Neural cell (in vitro differentiated cells): ENCODE results near the gene TTC31. TPM values are rescaled to one million over a fixed set of nuclear protein-coding genes. Genes with fewer than 3 reads are reported as not detected.

Experiments used
- H2AFZ ChIP-seq: fragments of 200-600, 300-800 bp; sonication (generic), shearing (Covaris generic); 2 replicates; pipeline ENCODE4 v1.6.0; 2014; ENCODE audit warnings: low read depth, mild to moderate bottlenecking, antibody characterized with exemption, low read length, moderate library complexity
- H3F3A ChIP-seq: fragments of 200-600 bp; shearing (Covaris generic); 2 replicates; pipeline ENCODE4 v1.6.1; 2016; ENCODE audit warnings: mild to moderate bottlenecking, moderate library complexity, mixed read lengths, antibody characterized with exemption, low read length; ENCODE audit not compliant: insufficient read depth, poor library complexity, severe bottlenecking
- H3K27ac ChIP-seq: fragments of 200-600, 300-800 bp; sonication (generic), shearing (Covaris generic); 2 replicates; pipeline ENCODE4 v1.5.1; 2014; ENCODE audit warnings: mild to moderate bottlenecking, low read length, moderate library complexity
- H3K27me3 ChIP-seq: fragments of 300-800, 200-600 bp; sonication (generic), shearing (Covaris generic); 2 replicates; pipeline ENCODE4 v1.6.0; 2014; ENCODE audit warnings: mild to moderate bottlenecking, low read depth, low read length, moderate library complexity; ENCODE audit not compliant: insufficient read depth
- H3K36me3 ChIP-seq: fragments of 300-800, 200-600 bp; sonication (generic), shearing (Covaris generic); 2 replicates; pipeline ENCODE4 v1.5.1; 2014; ENCODE audit warnings: mild to moderate bottlenecking, antibody characterized with exemption, low read length, moderate library complexity; ENCODE audit not compliant: insufficient read depth
- H3K4me2 ChIP-seq: fragments of 300-800, 200-600 bp; sonication (generic), shearing (Covaris generic); 2 replicates; pipeline ENCODE4 v1.6.0; 2014; ENCODE audit warnings: mild to moderate bottlenecking, low read length
- H3K4me3 ChIP-seq: fragments of 300-800, 200-600 bp; sonication (generic), shearing (Covaris generic); 2 replicates; pipeline ENCODE4 v1.5.1; 2014; ENCODE audit warnings: mild to moderate bottlenecking, low read length, moderate library complexity
- H3K79me2 ChIP-seq: fragments of 200-600 bp; shearing (Covaris generic); replicated peaks from 2 replicates; pipeline ENCODE4 v1.6.0; 2014; ENCODE audit warnings: mild to moderate bottlenecking, low read length, moderate library complexity; ENCODE audit not compliant: insufficient read depth
- H3K9ac ChIP-seq: fragments of 300-800, 200-600 bp; sonication (generic), shearing (Covaris generic); 2 replicates; pipeline ENCODE4 v1.6.1; 2016; ENCODE audit warnings: mild to moderate bottlenecking, low read length, mixed read lengths
- H3K9me2 ChIP-seq: fragments of 200-600 bp; shearing (Covaris generic); 2 replicates; pipeline ENCODE4 v1.6.1; 2016; ENCODE audit warnings: mild to moderate bottlenecking, low read length, mixed read lengths; ENCODE audit not compliant: insufficient read depth
- H3K9me3 ChIP-seq: fragments of 200-600, 300-800 bp; sonication (generic), shearing (Covaris generic); 2 replicates; pipeline ENCODE4 v1.6.1; 2016; ENCODE audit warnings: mild to moderate bottlenecking, mixed run types, low read length, moderate library complexity, mixed read lengths
- H4K20me1 ChIP-seq: fragments of 200-600 bp; shearing (Covaris generic); 2 replicates; pipeline ENCODE4 v1.6.1; 2016; ENCODE audit warnings: mild to moderate bottlenecking, mixed run types; ENCODE audit not compliant: insufficient read depth
- EP300 ChIP-seq: fragments of 450-650 bp; conservative IDR thresholded peaks from 2 replicates; pipeline ENCODE4 v1.6.1; 2014; ENCODE audit warnings: antibody characterized with exemption, mild to moderate bottlenecking, moderate library complexity; ENCODE audit not compliant: poor library complexity, severe bottlenecking
- EZH2 ChIP-seq: fragments of 200-600, 300-800 bp; shearing (Covaris generic), sonication (generic); IDR thresholded peaks from 2 replicates; pipeline ENCODE4 v1.6.1; 2014; ENCODE audit warnings: antibody characterized with exemption, low read length, borderline replicate concordance, mild to moderate bottlenecking; ENCODE audit not compliant: insufficient read depth, poor library complexity, severe bottlenecking
- MXI1 ChIP-seq: fragments of 450-650 bp; conservative IDR thresholded peaks from 2 replicates; pipeline ENCODE4 v1.6.1; 2014; ENCODE audit warnings: antibody characterized with exemption, mild to moderate bottlenecking; ENCODE audit not compliant: poor library complexity, severe bottlenecking
- POLR2AphosphoS5 ChIP-seq: IDR thresholded peaks from 2 replicates; pipeline ENCODE4 v1.6.1; 2012
- RAD21 ChIP-seq: fragments of 450-650 bp; conservative IDR thresholded peaks from 2 replicates; pipeline ENCODE4 v1.6.1; 2014; ENCODE audit warnings: antibody characterized with exemption, mild to moderate bottlenecking, moderate library complexity
- SMC3 ChIP-seq: fragments of 450-650 bp; conservative IDR thresholded peaks from 2 replicates; pipeline ENCODE4 v1.6.1; 2014; ENCODE audit warnings: antibody characterized with exemption, mild to moderate bottlenecking, moderate library complexity; ENCODE audit not compliant: poor library complexity
- TAF1 ChIP-seq: IDR thresholded peaks from 2 replicates; pipeline ENCODE4 v1.6.1; 2012; ENCODE audit warnings: low read depth
- polyA plus RNA-seq: library from polyadenylated mRNA; depleted of rRNA; stranded (reverse); fragments of >200 nt; gene quantifications from 2 replicates; pipeline ENCODE4 v1.2.3, GENCODE V29; 2014
- TF ChIP-seq, protein P1 (sequence below): fragments of 450-650 bp; IDR thresholded peaks from 2 replicates; pipeline ENCODE4 v1.5.1; 2014; ENCODE audit warnings: antibody characterized with exemption, mild to moderate bottlenecking, moderate library complexity; ENCODE audit not compliant: poor library complexity, severe bottlenecking
- TF ChIP-seq, protein P2 (sequence below): IDR thresholded peaks from 2 replicates; pipeline ENCODE4 v1.6.1; 2012; ENCODE audit warnings: borderline replicate concordance

The TTC31 gene
- polyA plus RNA-seq, 1 donor from 2014 or later, result 11.0 TPM

DNA sequence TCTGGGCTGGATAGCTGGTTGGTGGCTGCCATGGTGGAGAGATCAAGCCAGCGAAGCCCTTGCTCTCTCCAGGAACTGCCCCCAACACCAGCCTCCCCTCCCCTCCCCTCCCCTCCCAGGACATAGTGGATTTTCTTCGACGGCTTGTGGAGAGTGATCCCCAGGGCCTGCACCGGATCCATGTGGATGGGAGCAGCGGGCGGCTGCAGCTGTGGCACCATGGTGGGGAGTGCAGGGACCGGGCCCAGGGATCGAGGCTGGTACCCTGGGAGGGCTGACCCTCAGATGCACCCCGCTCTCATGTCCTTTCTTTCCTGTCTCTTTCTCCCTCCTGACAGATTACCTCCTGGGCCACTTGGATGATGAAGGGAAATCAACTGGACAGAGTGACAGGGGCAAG is 7.0 kb downstream of the TTC31 start:
- H3K79me2 ChIP-seq, result no peaks in the 10 kb centered on the region
- H3K4me2 ChIP-seq, result no peak overlapping the region
- TF ChIP-seq RAD21 (no peak), EP300 (no peak), MXI1 (no peak), TAF1 (no peak), EZH2 (no peak), POLR2AphosphoS5 (no peak)
- TF ChIP-seq, protein P1, sequence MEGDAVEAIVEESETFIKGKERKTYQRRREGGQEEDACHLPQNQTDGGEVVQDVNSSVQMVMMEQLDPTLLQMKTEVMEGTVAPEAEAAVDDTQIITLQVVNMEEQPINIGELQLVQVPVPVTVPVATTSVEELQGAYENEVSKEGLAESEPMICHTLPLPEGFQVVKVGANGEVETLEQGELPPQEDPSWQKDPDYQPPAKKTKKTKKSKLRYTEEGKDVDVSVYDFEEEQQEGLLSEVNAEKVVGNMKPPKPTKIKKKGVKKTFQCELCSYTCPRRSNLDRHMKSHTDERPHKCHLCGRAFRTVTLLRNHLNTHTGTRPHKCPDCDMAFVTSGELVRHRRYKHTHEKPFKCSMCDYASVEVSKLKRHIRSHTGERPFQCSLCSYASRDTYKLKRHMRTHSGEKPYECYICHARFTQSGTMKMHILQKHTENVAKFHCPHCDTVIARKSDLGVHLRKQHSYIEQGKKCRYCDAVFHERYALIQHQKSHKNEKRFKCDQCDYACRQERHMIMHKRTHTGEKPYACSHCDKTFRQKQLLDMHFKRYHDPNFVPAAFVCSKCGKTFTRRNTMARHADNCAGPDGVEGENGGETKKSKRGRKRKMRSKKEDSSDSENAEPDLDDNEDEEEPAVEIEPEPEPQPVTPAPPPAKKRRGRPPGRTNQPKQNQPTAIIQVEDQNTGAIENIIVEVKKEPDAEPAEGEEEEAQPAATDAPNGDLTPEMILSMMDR, result no peak
- TF ChIP-seq, protein P2, sequence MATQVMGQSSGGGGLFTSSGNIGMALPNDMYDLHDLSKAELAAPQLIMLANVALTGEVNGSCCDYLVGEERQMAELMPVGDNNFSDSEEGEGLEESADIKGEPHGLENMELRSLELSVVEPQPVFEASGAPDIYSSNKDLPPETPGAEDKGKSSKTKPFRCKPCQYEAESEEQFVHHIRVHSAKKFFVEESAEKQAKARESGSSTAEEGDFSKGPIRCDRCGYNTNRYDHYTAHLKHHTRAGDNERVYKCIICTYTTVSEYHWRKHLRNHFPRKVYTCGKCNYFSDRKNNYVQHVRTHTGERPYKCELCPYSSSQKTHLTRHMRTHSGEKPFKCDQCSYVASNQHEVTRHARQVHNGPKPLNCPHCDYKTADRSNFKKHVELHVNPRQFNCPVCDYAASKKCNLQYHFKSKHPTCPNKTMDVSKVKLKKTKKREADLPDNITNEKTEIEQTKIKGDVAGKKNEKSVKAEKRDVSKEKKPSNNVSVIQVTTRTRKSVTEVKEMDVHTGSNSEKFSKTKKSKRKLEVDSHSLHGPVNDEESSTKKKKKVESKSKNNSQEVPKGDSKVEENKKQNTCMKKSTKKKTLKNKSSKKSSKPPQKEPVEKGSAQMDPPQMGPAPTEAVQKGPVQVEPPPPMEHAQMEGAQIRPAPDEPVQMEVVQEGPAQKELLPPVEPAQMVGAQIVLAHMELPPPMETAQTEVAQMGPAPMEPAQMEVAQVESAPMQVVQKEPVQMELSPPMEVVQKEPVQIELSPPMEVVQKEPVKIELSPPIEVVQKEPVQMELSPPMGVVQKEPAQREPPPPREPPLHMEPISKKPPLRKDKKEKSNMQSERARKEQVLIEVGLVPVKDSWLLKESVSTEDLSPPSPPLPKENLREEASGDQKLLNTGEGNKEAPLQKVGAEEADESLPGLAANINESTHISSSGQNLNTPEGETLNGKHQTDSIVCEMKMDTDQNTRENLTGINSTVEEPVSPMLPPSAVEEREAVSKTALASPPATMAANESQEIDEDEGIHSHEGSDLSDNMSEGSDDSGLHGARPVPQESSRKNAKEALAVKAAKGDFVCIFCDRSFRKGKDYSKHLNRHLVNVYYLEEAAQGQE, result no peak
- H4K20me1 ChIP-seq, result no peaks in the 10 kb centered on the region
- H3K36me3 ChIP-seq, result no peaks in the 10 kb centered on the region
- H3K9ac ChIP-seq, result no peak overlapping the region
- H3K27ac ChIP-seq, result no peak overlapping the region
- no peak overlapping the region for H2AFZ ChIP-seq
- no peaks in the 10 kb centered on the region for H3F3A ChIP-seq
- H3K4me3 ChIP-seq, result no peak overlapping the region
- H3K27me3 ChIP-seq, result no peaks in the 10 kb centered on the region
- no peaks in the 10 kb centered on the region for H3K9me3 ChIP-seq
- H3K9me2 ChIP-seq, result no peaks in the 10 kb centered on the region

DNA sequence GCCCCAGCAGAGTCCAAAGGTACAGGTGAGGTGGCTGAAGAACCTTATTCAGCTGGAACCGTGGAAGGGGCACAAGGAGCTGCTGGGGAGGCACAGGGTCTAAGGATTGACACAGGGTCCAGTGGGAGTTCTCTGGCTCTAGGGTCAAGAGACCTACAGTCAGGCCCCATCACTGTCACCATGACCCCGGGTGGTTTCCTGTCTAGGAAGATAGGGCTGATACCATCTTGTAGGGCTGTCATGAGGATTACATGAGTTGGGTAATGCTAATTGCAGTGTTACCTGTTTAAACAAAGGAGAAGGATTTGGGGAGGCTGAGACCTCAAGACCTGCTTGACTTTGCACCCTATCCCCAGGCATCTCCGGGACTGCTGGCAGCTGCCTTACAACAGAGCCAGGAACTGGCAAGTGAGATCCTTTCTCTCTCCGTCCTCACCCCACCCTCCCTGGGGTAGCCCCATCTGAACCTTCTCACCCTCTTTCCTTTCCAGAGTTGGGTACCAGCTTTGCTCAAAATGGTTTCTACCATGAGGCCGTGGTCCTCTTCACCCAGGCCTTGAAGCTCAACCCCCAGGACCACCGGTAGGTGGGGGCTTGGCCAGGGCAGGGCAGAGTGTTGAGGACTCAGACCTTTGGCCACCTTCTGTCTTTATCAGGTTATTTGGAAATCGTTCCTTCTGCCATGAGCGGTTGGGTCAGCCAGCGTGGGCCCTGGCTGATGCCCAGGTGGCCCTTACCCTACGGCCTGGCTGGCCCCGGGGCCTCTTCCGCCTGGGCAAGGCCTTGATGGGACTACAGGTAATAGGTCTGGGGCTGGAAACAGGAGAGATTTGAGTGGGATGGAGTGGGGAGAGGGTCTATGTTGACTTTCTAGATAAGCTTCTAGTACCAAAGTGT is 9.0 kb downstream of the TTC31 start:
- TF ChIP-seq TAF1, result no peak
- no peak for TF ChIP-seq MXI1
- TF ChIP-seq SMC3, result no peak
- TF ChIP-seq, protein P1, result no peak
- Histone ChIP-seq H3F3A (no peaks in the 10 kb centered on the region), H3K27me3 (peaks cover 11% of the 10 kb centered on the region)

More for the DNA sequence above, 9.0 kb downstream of the TTC31 start:
- Histone ChIP-seq H3K4me2 (no peak overlapping the region), H4K20me1 (no peaks in the 10 kb centered on the region), H2AFZ (no peak overlapping the region), H3K79me2 (no peaks in the 10 kb centered on the region), H3K27ac (no peak overlapping the region), H3K9me2 (no peaks in the 10 kb centered on the region), H3K4me3 (no peak overlapping the region), H3K9ac (no peak overlapping the region), H3K36me3 (no peaks in the 10 kb centered on the region), H3K9me3 (no peaks in the 10 kb centered on the region)
